Lung (tissue), 12 donors: ENCODE measurements around the gene ZXDA. TPM values are rescaled to one million over a fixed set of nuclear protein-coding genes. Genes with fewer than 3 reads are reported as not detected.

Experiments
- ATAC-seq: fragments of 200-7000 bp; cut with Tn5 transposase; one replicate; pipeline ENCODE4 v1.9.1; 2020; ENCODE audit warnings: moderate number of reproducible peaks; ENCODE audit not compliant: insufficient read depth, low FRiP score
- DNase-seq, 3 donors: peaks; one replicate each; pipeline ENCODE4 v3.0.0-alpha.2; 2013 to 2017
- H3K27ac ChIP-seq, 2 donors: one replicate each; pipeline ENCODE4 v1.5.1; 2013; ENCODE audit warnings: mild to moderate bottlenecking in 2 of 2, moderate library complexity in 2 of 2, control low read depth in 1 of 2, inconsistent platforms in 1 of 2, low read depth in 1 of 2, low read length in 1 of 2
- H3K27me3 ChIP-seq, 3 donors: one replicate each; pipeline ENCODE4 v1.5.1; 2013; ENCODE audit warnings: low read length in 2 of 3; ENCODE audit not compliant: control insufficient read depth in 3 of 3, insufficient read depth in 3 of 3
- H3K36me3 ChIP-seq, 4 donors: one replicate each; pipeline ENCODE4 v1.5.1; 2013; ENCODE audit warnings: low read length in 4 of 4, mild to moderate bottlenecking in 1 of 4, moderate library complexity in 1 of 4; ENCODE audit not compliant: control insufficient read depth in 4 of 4, insufficient read depth in 4 of 4
- H3K4me1 ChIP-seq, 5 donors: one replicate each; pipeline ENCODE4 v1.5.1; 2013; ENCODE audit warnings: low read length in 5 of 5, mild to moderate bottlenecking in 2 of 5, moderate library complexity in 1 of 5; ENCODE audit not compliant: control insufficient read depth in 5 of 5, insufficient read depth in 5 of 5
- H3K4me3 ChIP-seq: one replicate; pipeline ENCODE4 v1.5.1; 2013; ENCODE audit warnings: mild to moderate bottlenecking, control low read depth, moderate library complexity
- H3K9ac ChIP-seq, 2 donors: one replicate each; pipeline ENCODE4 v1.5.1; 2013; ENCODE audit warnings: low read length in 2 of 2, control low read depth in 1 of 2; ENCODE audit not compliant: insufficient read depth in 1 of 2
- H3K9me3 ChIP-seq, 4 donors: one replicate each; pipeline ENCODE4 v1.5.1; 2013; ENCODE audit warnings: low read length in 3 of 4, mild to moderate bottlenecking in 1 of 4, moderate library complexity in 1 of 4; ENCODE audit not compliant: control insufficient read depth in 4 of 4, insufficient read depth in 3 of 4
- CTCF ChIP-seq: IDR thresholded peaks from 2 replicates; pipeline ENCODE4 v1.5.1; 2012; ENCODE audit warnings: mild to moderate bottlenecking; ENCODE audit errors: control extremely low read depth, extremely low read depth
- WGBS, 2 donors: extraction: QIAGEN DNeasy Blood & Tissue Kit; methylation state at CpG; one replicate each; pipeline ENCODE4 v1.1.7; 2013; 5-methylcytosine and 5-hydroxymethylcytosine counted together
- polyA plus RNA-seq, 2 donors: library from polyadenylated mRNA; stranded (reverse); fragments of 200-250 nt; gene quantifications; one replicate each; pipeline ENCODE4 v1.2.1, GENCODE V29; 2013
- total RNA-seq, 2 donors: library from RNA; depleted of rRNA in 1 of 2; stranded (reverse); fragments of >200 nt in 1 of 2; gene quantifications; one replicate each; pipeline ENCODE4 v1.2.1, GENCODE V29; 2014 to 2021
- donor health status: control.
- donor health status: control.
- donor health status: Bipolar disorder and iron deficiency.
- donor health status: healthy.
- donor health status: DM: yes; HTN: yes; CAD: no.

ZXDA gene
- total and polyA plus RNA-seq, 4 donors = 0.47 to 10.2 (median 3.5) TPM

GRCh38 chrX:57899064-57899463 lies 11.2 kb downstream of the ZXDA start:
- no peaks in the 10 kb centered on the region for H3K9me3 ChIP-seq
- no peak overlapping the region for H3K9ac ChIP-seq
- peaks cover 0 to 5% (median 2%) of the 10 kb centered on the region in 5 donors for H3K4me1 ChIP-seq
- no peak for DNase-seq
- no peak for TF ChIP-seq CTCF
- ATAC-seq = no peak
- WGBS, 2 donors = 51 to 97% methylated on average over 1 of the region's 1 CpG
- no peaks in the 10 kb centered on the region for H3K27me3 ChIP-seq
- H3K27ac ChIP-seq = no peak overlapping the region
- no peaks in the 10 kb centered on the region for H3K36me3 ChIP-seq
- H3K4me3 ChIP-seq = no peak overlapping the region

- Histone ChIP-seq H3K27me3 (peaks cover 0 to 4% (median 0%) of the 10 kb centered on the region in 3 donors), H3K4me3 (no peak overlapping the region), H3K36me3 (no peaks in the 10 kb centered on the region), H3K4me1 (peaks cover 0 to 2% (median 0%) of the 10 kb centered on the region in 5 donors), H3K9me3 (peaks cover 0 to 17% (median 8%) of the 10 kb centered on the region in 4 donors), H3K9ac (no peak overlapping the region), H3K27ac (no peak overlapping the region)
- ATAC-seq (no peak), DNase-seq (no peak)
- 86 to 96% methylated on average over 6 of the region's 6 CpGs for WGBS, 2 donors
- TF ChIP-seq CTCF = no peak
These were observed 38.8 kb downstream of the ZXDA start for GRCh38 chrX:57871463-57871862.

Other genes with a start within 250 kb of the ZXDA start
- not detected for gene NLRP2B, start 230.2 kb downstream of the ZXDA start, total RNA-seq
- not detected for gene NLRP2B, start 230.2 kb downstream of the ZXDA start, polyA plus RNA-seq